HK-2 (cell line): ENCODE measurements around the gene DIPK2B.

Experiments
- DNase-seq: peaks from one replicate; pipeline ENCODE4 v3.0.0-alpha.2; 2018; ENCODE audit not compliant: unreplicated experiment

Gene DIPK2B

GRCh38 chrX:45164021-45164621, 36.6 kb downstream of the DIPK2B start:
- DNase-seq: no peak

- no peak for DNase-seq
These were observed 43.0 kb downstream of the DIPK2B start for GRCh38 chrX:45157647-45158046.

GRCh38 chrX:45154462-45154861, 46.2 kb downstream of the DIPK2B start:
- no peak for DNase-seq

GRCh38 chrX:45154033-45154360, 46.7 kb downstream of the DIPK2B start:
- DNase-seq: no peak
